OCI-LY7 (cell line): ENCODE data around the gene GPR55. TPM values are rescaled to one million over a fixed set of nuclear protein-coding genes. Genes with fewer than 3 reads are reported as not detected.

Experiments used
- BruUV-seq: library from RNA; stranded (reverse); fragments of 400-500 nt; replicated peaks from 2 replicates; lab custom pipeline; 2021; lab: Mats Ljungman, UMichigan
- CTCF ChIA-PET: fragments of 300-600 bp; sonication (Branson Sonifier 250); formaldehyde crosslinking; loops from one replicate; lab custom pipeline; 2022; ENCODE audit warnings: antibody characterized with exemption; ENCODE audit not compliant: unreplicated experiment; lab: Charles Lee
- POLR2A ChIA-PET: fragments of 300-600 bp; sonication (Branson Sonifier 250); formaldehyde crosslinking; loops from one replicate; lab custom pipeline; 2022; ENCODE audit warnings: antibody characterized with exemption; lab: Charles Lee
- DNase-seq: peaks from one replicate; pipeline ENCODE4 v3.0.0-alpha.2; 2015; ENCODE audit warnings: low spot score
- H2AFZ ChIP-seq: fragments of 200-600 bp; sonication (generic), shearing (Covaris generic); 2 replicates; pipeline ENCODE4 v1.6.1; 2014; ENCODE audit warnings: mild to moderate bottlenecking, antibody characterized with exemption, low read length, moderate library complexity
- H3K27ac ChIP-seq: fragments of 200-600 bp; sonication (generic); 2 replicates; pipeline ENCODE4 v1.5.1; 2014; ENCODE audit warnings: mixed run types, low read depth, mild to moderate bottlenecking, moderate library complexity, low read length, inconsistent platforms; ENCODE audit not compliant: poor library complexity, severe bottlenecking
- H3K36me3 ChIP-seq: fragments of 200-600 bp; sonication (generic); 2 replicates; pipeline ENCODE4 v1.6.1; 2014; ENCODE audit warnings: mild to moderate bottlenecking, antibody characterized with exemption, low read length, moderate library complexity, mixed read lengths; ENCODE audit not compliant: insufficient read depth
- H3K4me1 ChIP-seq: fragments of 200-600 bp; sonication (generic); 2 replicates; pipeline ENCODE4 v1.5.1; 2014; ENCODE audit warnings: mild to moderate bottlenecking, low read length; ENCODE audit not compliant: insufficient read depth, poor library complexity, severe bottlenecking
- H3K4me2 ChIP-seq: fragments of 200-600 bp; sonication (generic); 2 replicates; pipeline ENCODE4 v1.6.1; 2014; ENCODE audit warnings: mild to moderate bottlenecking, low read length
- H3K4me3 ChIP-seq: fragments of 200-600 bp; sonication (generic); 2 replicates; pipeline ENCODE4 v1.5.1; 2014; ENCODE audit warnings: mild to moderate bottlenecking, low read depth, low read length; ENCODE audit not compliant: poor library complexity, severe bottlenecking
- H3K79me2 ChIP-seq: fragments of 200-600 bp; sonication (generic); 2 replicates; pipeline ENCODE4 v1.6.1; 2016; ENCODE audit warnings: low read depth, mild to moderate bottlenecking, low read length, moderate library complexity, mixed read lengths; ENCODE audit not compliant: insufficient read depth
- H3K9me2 ChIP-seq: fragments of 200-600 bp; sonication (generic); 2 replicates; pipeline ENCODE4 v1.6.1; 2016; ENCODE audit warnings: mild to moderate bottlenecking, low read length, mixed read lengths; ENCODE audit not compliant: insufficient read depth
- H3K9me3 ChIP-seq: fragments of 200-600 bp; sonication (generic); 2 replicates; pipeline ENCODE4 v1.6.1; 2014; ENCODE audit warnings: mild to moderate bottlenecking, mixed run types, low read length, mixed read lengths
- H4K20me1 ChIP-seq: fragments of 200-600 bp; sonication (generic); 2 replicates; pipeline ENCODE4 v1.6.1; 2014; ENCODE audit warnings: mild to moderate bottlenecking, antibody characterized with exemption, low read length, moderate library complexity, mixed read lengths; ENCODE audit not compliant: insufficient read depth
- EZH2phosphoT487 ChIP-seq: fragments of 200-600 bp; sonication (generic); IDR thresholded peaks from 2 replicates; pipeline ENCODE4 v1.6.1; 2018; ENCODE audit warnings: low read depth, borderline replicate concordance, mild to moderate bottlenecking, mixed run types, antibody characterized with exemption, low read length, moderate library complexity, mixed read lengths
- intact Hi-C: fragments of 100-400 bp; cut with micrococcal nuclease; formaldehyde crosslinking; loops from one replicate; pipeline ENCODE4 v1.10.0; 2022; ENCODE audit not compliant: unreplicated experiment
- total RNA-seq, 2 experiments: library from RNA; depleted of rRNA in 1 of 2; stranded (reverse); fragments of >200 nt in 1 of 2; shearing (Covaris generic) in 1 of 2; gene quantifications; 2 replicates each; pipeline ENCODE4 v1.2.3, GENCODE V29; 2014 to 2022
- TF ChIP-seq, protein P1 (sequence below): fragments of 200-600 bp; sonication (generic); conservative IDR thresholded peaks from 2 replicates; pipeline ENCODE4 v1.5.1; 2014; ENCODE audit warnings: mild to moderate bottlenecking, antibody characterized with exemption, low read length, moderate library complexity, mixed read lengths

Gene GPR55
- total RNA-seq, 2 experiments from 2014 or later: 0.22 TPM; not detected in 1

DNA sequence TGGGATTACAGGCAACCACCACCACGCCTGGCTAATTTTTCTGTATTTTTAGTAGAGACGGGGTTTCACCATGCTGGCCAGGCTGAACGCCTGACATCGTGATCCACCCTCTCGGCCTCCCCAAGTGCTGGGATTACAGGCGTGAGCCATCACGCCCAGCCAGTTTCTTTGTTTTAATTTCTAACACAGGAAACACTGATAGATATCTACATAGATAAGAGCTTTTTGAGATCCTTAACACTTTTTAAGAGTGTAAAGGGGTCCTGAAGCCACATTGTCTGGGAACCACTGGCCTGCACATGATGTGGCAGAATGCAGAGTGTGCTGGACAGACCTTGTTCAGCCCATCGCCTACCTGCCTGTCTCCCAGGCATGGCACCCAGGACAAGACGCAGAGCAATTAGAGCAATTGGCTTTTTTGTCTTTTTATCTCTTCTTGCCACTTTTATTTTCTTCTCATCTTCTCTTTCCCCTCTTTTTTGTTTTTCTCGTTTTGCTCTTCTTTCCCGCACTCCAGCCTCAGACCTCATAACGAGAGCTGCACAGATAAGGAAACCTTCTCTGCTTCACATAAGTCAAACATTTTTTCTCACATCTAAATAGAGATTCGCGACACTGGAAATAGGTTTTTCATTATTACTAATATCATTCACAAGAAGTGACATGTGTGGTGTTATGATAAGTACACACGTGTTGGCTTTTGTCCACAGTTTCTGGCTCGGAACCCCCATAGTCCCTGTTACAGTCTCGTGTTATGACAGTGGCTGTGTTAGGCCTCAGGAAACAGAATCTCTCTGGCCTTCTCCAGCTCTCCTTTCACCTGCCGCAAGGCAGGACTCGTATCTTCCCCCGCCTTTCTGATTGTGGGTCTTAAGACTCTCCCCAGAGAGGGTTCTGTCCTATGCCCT lies 25.2 kb upstream of the GPR55 start:
- no peaks in the 10 kb centered on the region for H3K9me2 ChIP-seq
- no peak overlapping the region for H2AFZ ChIP-seq
- no peak overlapping the region for H3K4me3 ChIP-seq
- POLR2A ChIA-PET: interaction anchor here (0.6 kb wide), 2 partner anchors 35 to 1201 kb away, joined by 3 read pairs; no protein-coding TSS in a partner anchor
- H3K9me3 ChIP-seq: no peaks in the 10 kb centered on the region
- no peaks in the 10 kb centered on the region for H3K4me1 ChIP-seq
- no peak overlapping the region for H3K27ac ChIP-seq
- H3K79me2 ChIP-seq: no peaks in the 10 kb centered on the region
- CTCF ChIA-PET: no interaction called here
- H3K4me2 ChIP-seq: no peak overlapping the region
- H3K36me3 ChIP-seq: no peaks in the 10 kb centered on the region
- intact Hi-C loops: no loop called here
- no peak for DNase-seq
- no TSS peak for BruUV-seq
- no peak for TF ChIP-seq EZH2phosphoT487
- TF ChIP-seq, protein P1, sequence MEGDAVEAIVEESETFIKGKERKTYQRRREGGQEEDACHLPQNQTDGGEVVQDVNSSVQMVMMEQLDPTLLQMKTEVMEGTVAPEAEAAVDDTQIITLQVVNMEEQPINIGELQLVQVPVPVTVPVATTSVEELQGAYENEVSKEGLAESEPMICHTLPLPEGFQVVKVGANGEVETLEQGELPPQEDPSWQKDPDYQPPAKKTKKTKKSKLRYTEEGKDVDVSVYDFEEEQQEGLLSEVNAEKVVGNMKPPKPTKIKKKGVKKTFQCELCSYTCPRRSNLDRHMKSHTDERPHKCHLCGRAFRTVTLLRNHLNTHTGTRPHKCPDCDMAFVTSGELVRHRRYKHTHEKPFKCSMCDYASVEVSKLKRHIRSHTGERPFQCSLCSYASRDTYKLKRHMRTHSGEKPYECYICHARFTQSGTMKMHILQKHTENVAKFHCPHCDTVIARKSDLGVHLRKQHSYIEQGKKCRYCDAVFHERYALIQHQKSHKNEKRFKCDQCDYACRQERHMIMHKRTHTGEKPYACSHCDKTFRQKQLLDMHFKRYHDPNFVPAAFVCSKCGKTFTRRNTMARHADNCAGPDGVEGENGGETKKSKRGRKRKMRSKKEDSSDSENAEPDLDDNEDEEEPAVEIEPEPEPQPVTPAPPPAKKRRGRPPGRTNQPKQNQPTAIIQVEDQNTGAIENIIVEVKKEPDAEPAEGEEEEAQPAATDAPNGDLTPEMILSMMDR: no peak
- H4K20me1 ChIP-seq: no peaks in the 10 kb centered on the region

DNA sequence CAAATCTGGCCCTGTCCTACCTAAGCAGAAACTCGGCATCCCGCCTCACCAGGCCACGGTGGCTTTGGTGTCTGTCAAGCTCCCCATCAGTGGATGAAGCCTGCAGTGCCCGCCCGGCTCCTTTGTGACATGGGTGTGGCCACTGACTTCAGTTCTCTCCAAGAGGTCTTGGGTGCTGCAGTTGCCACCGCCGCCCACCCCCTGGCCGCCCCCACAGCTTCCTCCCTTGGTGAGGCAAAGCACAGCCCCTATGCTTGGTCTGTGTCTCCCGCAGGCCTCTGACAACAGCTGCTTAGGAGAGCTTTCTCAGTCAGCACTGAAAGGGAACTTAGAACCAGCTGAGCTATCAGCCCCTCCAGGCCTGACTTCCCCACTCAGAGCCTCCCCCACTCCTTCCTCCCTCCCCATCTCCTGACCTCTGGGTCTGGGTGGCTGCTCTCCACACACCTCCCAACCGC lies 22.9 kb upstream of the GPR55 start:
- H3K4me1 ChIP-seq: no peaks in the 10 kb centered on the region
- DNase-seq: no peak
- POLR2A ChIA-PET: interaction anchor here (0.6 to 1.1 kb wide), 2 partner anchors 69 to 250 kb away, joined by 3 to 4 read pairs; no protein-coding TSS in a partner anchor
- H3K9me2 ChIP-seq: no peaks in the 10 kb centered on the region
- no peak overlapping the region for H3K4me2 ChIP-seq
- H3K79me2 ChIP-seq: no peaks in the 10 kb centered on the region
- H3K4me3 ChIP-seq: no peak overlapping the region
- BruUV-seq: no TSS peak
- H3K36me3 ChIP-seq: no peaks in the 10 kb centered on the region
- no peaks in the 10 kb centered on the region for H4K20me1 ChIP-seq
- CTCF ChIA-PET: no interaction called here
- no peak overlapping the region for H3K27ac ChIP-seq
- H3K9me3 ChIP-seq: no peaks in the 10 kb centered on the region
- intact Hi-C loops: no loop called here
- TF ChIP-seq EZH2phosphoT487: no peak
- TF ChIP-seq, protein P1: no peak
- H2AFZ ChIP-seq: no peak overlapping the region

DNA sequence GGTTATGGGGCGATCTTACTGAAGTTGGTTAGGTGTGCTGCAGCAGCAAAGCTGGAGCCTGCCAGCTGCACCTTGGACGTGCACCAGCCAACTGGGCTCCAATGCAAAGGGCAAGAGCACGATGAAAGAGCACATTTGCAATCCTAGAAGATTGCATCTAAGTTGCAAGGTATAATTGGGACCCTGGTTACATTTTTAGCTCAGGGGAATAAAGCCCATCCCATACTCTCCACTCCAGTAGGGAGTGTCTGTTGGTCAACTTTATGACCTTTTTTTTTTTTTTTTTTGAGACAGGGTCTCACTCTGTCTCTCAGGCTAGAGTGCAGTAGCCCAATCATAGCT lies 22.2 kb upstream of the GPR55 start:
- H3K4me1 ChIP-seq: no peaks in the 10 kb centered on the region
- no peaks in the 10 kb centered on the region for H3K79me2 ChIP-seq
- POLR2A ChIA-PET: interaction anchor here (0.6 to 1.1 kb wide), 2 partner anchors 69 to 251 kb away, joined by 3 to 4 read pairs; no protein-coding TSS in a partner anchor
- no peaks in the 10 kb centered on the region for H3K9me2 ChIP-seq
- intact Hi-C loops: no loop called here
- TF ChIP-seq, protein P1: no peak
- TF ChIP-seq EZH2phosphoT487: no peak
- no peak overlapping the region for H3K4me2 ChIP-seq
- no peak for DNase-seq
- CTCF ChIA-PET: no interaction called here
- no peaks in the 10 kb centered on the region for H3K9me3 ChIP-seq
- no peaks in the 10 kb centered on the region for H3K36me3 ChIP-seq
- no peak overlapping the region for H3K27ac ChIP-seq
- no peak overlapping the region for H3K4me3 ChIP-seq
- H2AFZ ChIP-seq: no peak overlapping the region
- no TSS peak for BruUV-seq
- no peaks in the 10 kb centered on the region for H4K20me1 ChIP-seq
